ENCODE measurements around the gene PSIP1.
"Not testable (repeated sequence)": the region's sequence is repeated elsewhere in the genome, so short reads cannot be mapped to it uniquely, and the experiment has no call there.

The PSIP1 gene

GRCh38 chr9:15501803-15502202, 9.0 kb downstream of the PSIP1 start:
- no peak for DNase-seq (ENCODE audit: low spot score)

GRCh38 chr9:15501179-15501578, 9.6 kb downstream of the PSIP1 start:
- DNase-seq (ENCODE audit: low spot score), result no peak

GRCh38 chr9:15499139-15499538, 11.6 kb downstream of the PSIP1 start:
- no peak for DNase-seq (ENCODE audit: low spot score)

GRCh38 chr9:15498246-15498995, 12.3 kb downstream of the PSIP1 start:
- no peak for DNase-seq (ENCODE audit: low spot score)

- no peak for DNase-seq (ENCODE audit: low spot score)
Measured at GRCh38 chr9:15492485-15493150, 18.2 kb downstream of the PSIP1 start.

- DNase-seq (ENCODE audit: low spot score), result no peak
Measured at GRCh38 chr9:15491950-15492349, 18.8 kb downstream of the PSIP1 start.

GRCh38 chr9:15485836-15486666, 24.7 kb downstream of the PSIP1 start:
- DNase-seq (ENCODE audit: low spot score), result peak; percentile 14

GRCh38 chr9:15484802-15485201, 26.0 kb downstream of the PSIP1 start:
- no peak for DNase-seq (ENCODE audit: low spot score)

GRCh38 chr9:15482146-15482545, 28.6 kb downstream of the PSIP1 start:
- no peak for DNase-seq (ENCODE audit: low spot score)

- DNase-seq (ENCODE audit: low spot score), result no peak
Measured at GRCh38 chr9:15480028-15480427, 30.7 kb downstream of the PSIP1 start.

GRCh38 chr9:15475923-15476536, 34.7 kb downstream of the PSIP1 start:
- DNase-seq (ENCODE audit: low spot score), result no peak

- DNase-seq (ENCODE audit: low spot score), result no peak
Measured at GRCh38 chr9:15469862-15470261, 40.9 kb downstream of the PSIP1 start.

GRCh38 chr9:15469406-15469805, 41.4 kb downstream of the PSIP1 start:
- no peak for DNase-seq (ENCODE audit: low spot score)

- no peak for DNase-seq (ENCODE audit: low spot score)
Measured at GRCh38 chr9:15468145-15468544, 42.6 kb downstream of the PSIP1 start.

GRCh38 chr9:15461601-15462000, 49.2 kb downstream of the PSIP1 start:
- no peak for DNase-seq (ENCODE audit: low spot score)

- no peak for DNase-seq (ENCODE audit: low spot score)
Measured at GRCh38 chr9:15461056-15461455, 49.7 kb downstream of the PSIP1 start.

- DNase-seq (ENCODE audit: low spot score), result no peak
Measured at GRCh38 chr9:15453956-15454355, 56.8 kb downstream of the PSIP1 start.

GRCh38 chr9:15444141-15444540, 66.6 kb downstream of the PSIP1 start:
- no peak for DNase-seq (ENCODE audit: low spot score)

GRCh38 chr9:15442264-15442663, 68.5 kb downstream of the PSIP1 start:
- not testable (repeated sequence) for DNase-seq (ENCODE audit: low spot score)

GRCh38 chr9:15441841-15442240, 68.9 kb downstream of the PSIP1 start:
- DNase-seq (ENCODE audit: low spot score), result not testable (repeated sequence)

- no peak for DNase-seq (ENCODE audit: low spot score)
Measured at GRCh38 chr9:15438891-15439290, 71.9 kb downstream of the PSIP1 start.

GRCh38 chr9:15433661-15434060, 77.1 kb downstream of the PSIP1 start:
- no peak for DNase-seq (ENCODE audit: low spot score)
